ENCODE measurements around the gene INPP5J.

DNA sequence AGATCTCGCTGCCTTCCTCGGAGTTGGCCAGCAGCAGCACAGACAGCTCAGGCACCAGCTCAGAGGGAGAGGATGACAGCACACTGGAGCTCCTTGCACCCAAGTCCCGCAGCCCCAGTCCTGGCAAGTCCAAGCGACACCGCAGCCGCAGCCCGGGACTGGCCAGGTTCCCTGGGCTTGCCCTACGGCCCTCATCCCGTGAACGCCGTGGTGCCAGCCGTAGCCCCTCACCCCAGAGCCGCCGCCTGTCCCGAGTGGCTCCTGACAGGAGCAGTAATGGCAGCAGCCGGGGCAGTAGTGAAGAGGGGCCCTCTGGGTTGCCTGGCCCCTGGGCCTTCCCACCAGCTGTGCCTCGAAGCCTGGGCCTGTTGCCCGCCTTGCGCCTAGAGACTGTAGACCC, 11.1 kb downstream of the INPP5J start:
- TF ChIP-seq, protein P1, sequence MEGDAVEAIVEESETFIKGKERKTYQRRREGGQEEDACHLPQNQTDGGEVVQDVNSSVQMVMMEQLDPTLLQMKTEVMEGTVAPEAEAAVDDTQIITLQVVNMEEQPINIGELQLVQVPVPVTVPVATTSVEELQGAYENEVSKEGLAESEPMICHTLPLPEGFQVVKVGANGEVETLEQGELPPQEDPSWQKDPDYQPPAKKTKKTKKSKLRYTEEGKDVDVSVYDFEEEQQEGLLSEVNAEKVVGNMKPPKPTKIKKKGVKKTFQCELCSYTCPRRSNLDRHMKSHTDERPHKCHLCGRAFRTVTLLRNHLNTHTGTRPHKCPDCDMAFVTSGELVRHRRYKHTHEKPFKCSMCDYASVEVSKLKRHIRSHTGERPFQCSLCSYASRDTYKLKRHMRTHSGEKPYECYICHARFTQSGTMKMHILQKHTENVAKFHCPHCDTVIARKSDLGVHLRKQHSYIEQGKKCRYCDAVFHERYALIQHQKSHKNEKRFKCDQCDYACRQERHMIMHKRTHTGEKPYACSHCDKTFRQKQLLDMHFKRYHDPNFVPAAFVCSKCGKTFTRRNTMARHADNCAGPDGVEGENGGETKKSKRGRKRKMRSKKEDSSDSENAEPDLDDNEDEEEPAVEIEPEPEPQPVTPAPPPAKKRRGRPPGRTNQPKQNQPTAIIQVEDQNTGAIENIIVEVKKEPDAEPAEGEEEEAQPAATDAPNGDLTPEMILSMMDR (IDR thresholded peaks at IDR 0.05): no peak
- no peak for TF ChIP-seq POLR2A (IDR thresholded peaks at IDR 0.05)
